OCI-LY7 (cell line): Measurements from ENCODE around the gene IER5. TPM values are rescaled to one million over a fixed set of nuclear protein-coding genes. Genes with fewer than 3 reads are reported as not detected.

Experiments
- BruUV-seq: library from RNA; stranded (reverse); fragments of 400-500 nt; replicated peaks from 2 replicates; lab custom pipeline; 2021; lab: Mats Ljungman, UMichigan
- CTCF ChIA-PET: fragments of 300-600 bp; sonication (Branson Sonifier 250); formaldehyde crosslinking; loops from one replicate; lab custom pipeline; 2022; ENCODE audit warnings: antibody characterized with exemption; ENCODE audit not compliant: unreplicated experiment; lab: Charles Lee
- POLR2A ChIA-PET: fragments of 300-600 bp; sonication (Branson Sonifier 250); formaldehyde crosslinking; loops from one replicate; lab custom pipeline; 2022; ENCODE audit warnings: antibody characterized with exemption; lab: Charles Lee
- DNase-seq: peaks from one replicate; pipeline ENCODE4 v3.0.0-alpha.2; 2015; ENCODE audit warnings: low spot score
- H2AFZ ChIP-seq: fragments of 200-600 bp; sonication (generic), shearing (Covaris generic); 2 replicates; pipeline ENCODE4 v1.6.1; 2014; ENCODE audit warnings: mild to moderate bottlenecking, antibody characterized with exemption, low read length, moderate library complexity
- H3K27ac ChIP-seq: fragments of 200-600 bp; sonication (generic); 2 replicates; pipeline ENCODE4 v1.5.1; 2014; ENCODE audit warnings: mixed run types, low read depth, mild to moderate bottlenecking, moderate library complexity, low read length, inconsistent platforms; ENCODE audit not compliant: poor library complexity, severe bottlenecking
- H3K36me3 ChIP-seq: fragments of 200-600 bp; sonication (generic); 2 replicates; pipeline ENCODE4 v1.6.1; 2014; ENCODE audit warnings: mild to moderate bottlenecking, antibody characterized with exemption, low read length, moderate library complexity, mixed read lengths; ENCODE audit not compliant: insufficient read depth
- H3K4me1 ChIP-seq: fragments of 200-600 bp; sonication (generic); 2 replicates; pipeline ENCODE4 v1.5.1; 2014; ENCODE audit warnings: mild to moderate bottlenecking, low read length; ENCODE audit not compliant: insufficient read depth, poor library complexity, severe bottlenecking
- H3K4me2 ChIP-seq: fragments of 200-600 bp; sonication (generic); 2 replicates; pipeline ENCODE4 v1.6.1; 2014; ENCODE audit warnings: mild to moderate bottlenecking, low read length
- H3K4me3 ChIP-seq: fragments of 200-600 bp; sonication (generic); 2 replicates; pipeline ENCODE4 v1.5.1; 2014; ENCODE audit warnings: mild to moderate bottlenecking, low read depth, low read length; ENCODE audit not compliant: poor library complexity, severe bottlenecking
- H3K79me2 ChIP-seq: fragments of 200-600 bp; sonication (generic); 2 replicates; pipeline ENCODE4 v1.6.1; 2016; ENCODE audit warnings: low read depth, mild to moderate bottlenecking, low read length, moderate library complexity, mixed read lengths; ENCODE audit not compliant: insufficient read depth
- H3K9me2 ChIP-seq: fragments of 200-600 bp; sonication (generic); 2 replicates; pipeline ENCODE4 v1.6.1; 2016; ENCODE audit warnings: mild to moderate bottlenecking, low read length, mixed read lengths; ENCODE audit not compliant: insufficient read depth
- H3K9me3 ChIP-seq: fragments of 200-600 bp; sonication (generic); 2 replicates; pipeline ENCODE4 v1.6.1; 2014; ENCODE audit warnings: mild to moderate bottlenecking, mixed run types, low read length, mixed read lengths
- H4K20me1 ChIP-seq: fragments of 200-600 bp; sonication (generic); 2 replicates; pipeline ENCODE4 v1.6.1; 2014; ENCODE audit warnings: mild to moderate bottlenecking, antibody characterized with exemption, low read length, moderate library complexity, mixed read lengths; ENCODE audit not compliant: insufficient read depth
- CTCF ChIP-seq: fragments of 200-600 bp; sonication (generic); conservative IDR thresholded peaks from 2 replicates; pipeline ENCODE4 v1.5.1; 2014; ENCODE audit warnings: mild to moderate bottlenecking, antibody characterized with exemption, low read length, moderate library complexity, mixed read lengths
- EZH2phosphoT487 ChIP-seq: fragments of 200-600 bp; sonication (generic); IDR thresholded peaks from 2 replicates; pipeline ENCODE4 v1.6.1; 2018; ENCODE audit warnings: low read depth, borderline replicate concordance, mild to moderate bottlenecking, mixed run types, antibody characterized with exemption, low read length, moderate library complexity, mixed read lengths
- intact Hi-C: fragments of 100-400 bp; cut with micrococcal nuclease; formaldehyde crosslinking; loops from one replicate; pipeline ENCODE4 v1.10.0; 2022; ENCODE audit not compliant: unreplicated experiment
- total RNA-seq, 2 experiments: library from RNA; depleted of rRNA in 1 of 2; stranded (reverse); fragments of >200 nt in 1 of 2; shearing (Covaris generic) in 1 of 2; gene quantifications; 2 replicates each; pipeline ENCODE4 v1.2.3, GENCODE V29; 2014 to 2022

The IER5 gene
- total RNA-seq, 2 experiments from 2014 or later, result 7.2 to 14.3 TPM

GRCh38 chr1:181104042-181104789 lies 15.7 kb downstream of the IER5 start:
- no peak for TF ChIP-seq EZH2phosphoT487
- TF ChIP-seq CTCF, result no peak
- H3K27ac ChIP-seq, result no peak overlapping the region
- intact Hi-C loops, result no loop called here
- H3K4me1 ChIP-seq, result peaks cover 17% of the 10 kb centered on the region
- H3K4me3 ChIP-seq, result peak overlapping the region; percentile 76
- no peaks in the 10 kb centered on the region for H3K36me3 ChIP-seq
- H3K4me2 ChIP-seq, result peak overlapping the region; percentile 98
- H3K9me2 ChIP-seq, result no peaks in the 10 kb centered on the region
- H4K20me1 ChIP-seq, result no peaks in the 10 kb centered on the region; the same call in 1 of the 2 replicates
- no TSS peak for BruUV-seq
- no peaks in the 10 kb centered on the region for H3K79me2 ChIP-seq
- POLR2A ChIA-PET, result interaction anchor here (1.7 to 2.0 kb wide), 2 partner anchors 13 to 14 kb away, joined by 6 to 8 read pairs; no protein-coding TSS in a partner anchor
- no peak for DNase-seq
- H3K9me3 ChIP-seq, result no peaks in the 10 kb centered on the region
- H2AFZ ChIP-seq, result peak overlapping the region; percentile 87
- CTCF ChIA-PET, result interaction anchor here (1.0 to 2.2 kb wide), 3 partner anchors 12 to 67 kb away, joined by 3 to 7 read pairs (median 3); no protein-coding TSS in a partner anchor

- Histone ChIP-seq H3K36me3 (no peaks in the 10 kb centered on the region), H3K4me1 (peaks cover 17% of the 10 kb centered on the region), H2AFZ (peak overlapping the region; percentile 87), H3K9me3 (no peaks in the 10 kb centered on the region), H3K27ac (no peak overlapping the region), H3K9me2 (no peaks in the 10 kb centered on the region), H3K4me2 (peak overlapping the region; percentile 98), H3K4me3 (peak overlapping the region; percentile 76), H3K79me2 (no peaks in the 10 kb centered on the region), H4K20me1 (no peaks in the 10 kb centered on the region; the same call in 1 of the 2 replicates)
- intact Hi-C loops, result loop anchor here (1.0 kb wide), 1 partner anchor 14 kb away; no protein-coding TSS in a partner anchor
- ChIA-PET CTCF (interaction anchor here (0.6 to 2.2 kb wide), 5 partner anchors 13 to 72 kb away, joined by 3 to 7 read pairs (median 3); no protein-coding TSS in a partner anchor), POLR2A (interaction anchor here (0.6 to 2.0 kb wide), 8 partner anchors 9 to 277 kb away, joined by 3 to 8 read pairs (median 3); no protein-coding TSS in a partner anchor)
- DNase-seq, result peak; percentile 51
- TF ChIP-seq EZH2phosphoT487, result no peak
- peak; percentile 46; the same call in 1 of the 2 replicates for TF ChIP-seq CTCF
- BruUV-seq, result no TSS peak
Observed at GRCh38 chr1:181104790-181105133, 16.3 kb downstream of the IER5 start.
